ENCODE measurements around the gene PCCA. TPM values are rescaled to one million over a fixed set of nuclear protein-coding genes. Genes with fewer than 3 reads are reported as not detected.

Gene PCCA
- total RNA-seq, 1 donor from 2014 or later: 72.5 TPM

GRCh38 chr13:100465558-100465957, 376.7 kb downstream of the PCCA start:
- ATAC-seq (peak; percentile 60), DNase-seq (no peak)
- intact Hi-C loops (cut with micrococcal nuclease): no loop called here

- intact Hi-C loops (cut with micrococcal nuclease): no loop called here
- ATAC-seq (no peak), DNase-seq (no peak)
Measured at GRCh38 chr13:100470866-100471505, 382.1 kb downstream of the PCCA start.

- ATAC-seq: no peak
- DNase-seq: no peak
Measured at GRCh38 chr13:100473087-100473486, 384.2 kb downstream of the PCCA start.

GRCh38 chr13:100473501-100474044, 384.7 kb downstream of the PCCA start:
- DNase-seq: no peak
- intact Hi-C loops (cut with micrococcal nuclease): no loop called here

More at GRCh38 chr13:100473087-100473486, 384.2 kb downstream of the PCCA start:
- intact Hi-C loops (cut with micrococcal nuclease): no loop called here

GRCh38 chr13:100476963-100477362, 388.1 kb downstream of the PCCA start:
- ATAC-seq (no peak), DNase-seq (no peak)
- intact Hi-C loops (cut with micrococcal nuclease): no loop called here

More at GRCh38 chr13:100473501-100474044, 384.7 kb downstream of the PCCA start:
- no peak for ATAC-seq

- ATAC-seq (no peak), DNase-seq (no peak)
- intact Hi-C loops (cut with micrococcal nuclease): no loop called here
Measured at GRCh38 chr13:100478107-100478809, 389.4 kb downstream of the PCCA start.

GRCh38 chr13:100480676-100481075, 391.8 kb downstream of the PCCA start:
- intact Hi-C loops (cut with micrococcal nuclease): no loop called here
- DNase-seq: no peak
- peak; percentile 22 for ATAC-seq

- intact Hi-C loops (cut with micrococcal nuclease): no loop called here
- DNase-seq (no peak), ATAC-seq (no peak)
Measured at GRCh38 chr13:100483139-100483538, 394.2 kb downstream of the PCCA start.

- DNase-seq (no peak), ATAC-seq (no peak)
- intact Hi-C loops (cut with micrococcal nuclease): no loop called here
Measured at GRCh38 chr13:100483841-100484381, 395.0 kb downstream of the PCCA start.

- DNase-seq: no peak
- intact Hi-C loops (cut with micrococcal nuclease): no loop called here
- no peak for ATAC-seq
Measured at GRCh38 chr13:100484702-100485101, 395.8 kb downstream of the PCCA start.

- ATAC-seq: no peak
- intact Hi-C loops (cut with micrococcal nuclease): no loop called here
- no peak for DNase-seq
Measured at GRCh38 chr13:100485265-100485664, 396.4 kb downstream of the PCCA start.

- intact Hi-C loops (cut with micrococcal nuclease): no loop called here
- DNase-seq (no peak), ATAC-seq (peak; percentile 20)
Measured at GRCh38 chr13:100490692-100491091, 401.8 kb downstream of the PCCA start.

- intact Hi-C loops (cut with micrococcal nuclease): no loop called here
- ATAC-seq (peak; percentile 94), DNase-seq (peak; percentile 58)
Measured at GRCh38 chr13:100491164-100491842, 402.4 kb downstream of the PCCA start.

GRCh38 chr13:100493418-100493817, 404.5 kb downstream of the PCCA start:
- no peak for DNase-seq
- ATAC-seq: no peak
- intact Hi-C loops (cut with micrococcal nuclease): no loop called here

GRCh38 chr13:100495455-100495854, 406.6 kb downstream of the PCCA start:
- intact Hi-C loops (cut with micrococcal nuclease): no loop called here
- ATAC-seq: no peak
- DNase-seq: no peak

GRCh38 chr13:100497389-100497788, 408.5 kb downstream of the PCCA start:
- ATAC-seq: peak; percentile 23
- intact Hi-C loops (cut with micrococcal nuclease): no loop called here

GRCh38 chr13:100502446-100502845, 413.6 kb downstream of the PCCA start:
- intact Hi-C loops (cut with micrococcal nuclease): no loop called here
- no peak for DNase-seq
- no peak for ATAC-seq

More at GRCh38 chr13:100497389-100497788, 408.5 kb downstream of the PCCA start:
- DNase-seq: no peak

- DNase-seq: no peak
- intact Hi-C loops (cut with micrococcal nuclease): no loop called here
- no peak for ATAC-seq
Measured at GRCh38 chr13:100503622-100504021, 414.7 kb downstream of the PCCA start.

- ATAC-seq (no peak), DNase-seq (no peak)
- intact Hi-C loops (cut with micrococcal nuclease): no loop called here
Measured at GRCh38 chr13:100506154-100506553, 417.3 kb downstream of the PCCA start.
